Measurements from ENCODE around the gene TRAFD1.

The TRAFD1 gene

GRCh38 chr12:112130441-112130998 lies 5.2 kb downstream of the TRAFD1 start:
- no peak for DNase-seq (ENCODE audit: low read depth)
- TF ChIP-seq CTCF (IDR thresholded peaks at IDR 0.05; ENCODE audit: control insufficient read depth, insufficient read depth, low read depth, low read length, missing control alignments): no peak
- no peak overlapping the region for H3K4me3 ChIP-seq (ENCODE audit: control insufficient read depth, low read depth, low read length)

- no peak for DNase-seq (ENCODE audit: low read depth)
- H3K4me3 ChIP-seq (ENCODE audit: control insufficient read depth, low read depth, low read length): no peak overlapping the region
- TF ChIP-seq CTCF (IDR thresholded peaks at IDR 0.05; ENCODE audit: control insufficient read depth, insufficient read depth, low read depth, low read length, missing control alignments): no peak
These were observed 6.3 kb downstream of the TRAFD1 start for GRCh38 chr12:112131686-112132085.

- no peak overlapping the region for H3K4me3 ChIP-seq (ENCODE audit: control insufficient read depth, low read depth, low read length)
- DNase-seq (ENCODE audit: low read depth): no peak
- no peak for TF ChIP-seq CTCF (IDR thresholded peaks at IDR 0.05; ENCODE audit: control insufficient read depth, insufficient read depth, low read depth, low read length, missing control alignments)
These were observed 8.1 kb downstream of the TRAFD1 start for GRCh38 chr12:112133418-112133817.

DNA sequence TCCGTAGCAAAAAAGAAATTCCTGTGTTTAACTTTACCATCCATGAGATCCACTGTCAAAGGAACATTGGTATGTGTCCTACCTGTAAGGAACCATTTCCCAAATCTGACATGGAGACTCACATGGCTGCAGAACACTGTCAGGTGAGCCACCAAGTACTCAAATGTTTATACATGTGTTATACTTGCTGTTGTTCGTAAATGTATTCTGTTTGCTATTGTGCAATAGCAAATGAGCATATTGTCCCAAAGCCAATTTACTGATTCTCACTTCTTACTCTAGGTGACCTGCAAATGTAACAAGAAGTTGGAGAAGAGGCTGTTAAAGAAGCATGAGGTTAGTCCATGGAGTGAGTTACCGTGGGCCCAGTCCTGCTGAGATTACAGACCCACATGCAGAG lies 9.4 kb downstream of the TRAFD1 start:
- DNase-seq (ENCODE audit: low read depth): no peak
- no peak overlapping the region for H3K4me3 ChIP-seq (ENCODE audit: control insufficient read depth, low read depth, low read length)
- TF ChIP-seq CTCF (IDR thresholded peaks at IDR 0.05; ENCODE audit: control insufficient read depth, insufficient read depth, low read depth, low read length, missing control alignments): no peak

DNA sequence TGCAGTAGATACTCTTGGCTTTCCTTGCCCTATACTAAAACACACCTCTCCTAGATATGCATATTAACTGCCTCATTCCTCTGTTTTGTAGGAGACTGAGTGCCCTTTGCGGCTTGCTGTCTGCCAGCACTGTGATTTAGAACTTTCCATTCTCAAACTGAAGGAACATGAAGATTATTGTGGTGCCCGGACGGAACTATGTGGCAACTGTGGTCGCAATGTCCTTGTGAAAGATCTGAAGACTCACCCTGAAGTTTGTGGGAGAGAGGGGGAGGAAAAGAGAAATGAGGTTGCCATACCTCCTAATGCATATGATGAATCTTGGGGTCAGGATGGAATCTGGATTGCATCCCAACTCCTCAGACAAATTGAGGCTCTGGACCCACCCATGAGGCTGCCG lies 15.4 kb downstream of the TRAFD1 start:
- no peak for DNase-seq (ENCODE audit: low read depth)
- TF ChIP-seq CTCF (IDR thresholded peaks at IDR 0.05; ENCODE audit: control insufficient read depth, insufficient read depth, low read depth, low read length, missing control alignments): no peak
- no peak overlapping the region for H3K4me3 ChIP-seq (ENCODE audit: control insufficient read depth, low read depth, low read length)

GRCh38 chr12:112146123-112146522 lies 20.8 kb downstream of the TRAFD1 start:
- no peak for TF ChIP-seq CTCF (IDR thresholded peaks at IDR 0.05; ENCODE audit: control insufficient read depth, insufficient read depth, low read depth, low read length, missing control alignments)
- H3K4me3 ChIP-seq (ENCODE audit: control insufficient read depth, low read depth, low read length): no peak overlapping the region
- no peak for DNase-seq (ENCODE audit: low read depth)

DNA sequence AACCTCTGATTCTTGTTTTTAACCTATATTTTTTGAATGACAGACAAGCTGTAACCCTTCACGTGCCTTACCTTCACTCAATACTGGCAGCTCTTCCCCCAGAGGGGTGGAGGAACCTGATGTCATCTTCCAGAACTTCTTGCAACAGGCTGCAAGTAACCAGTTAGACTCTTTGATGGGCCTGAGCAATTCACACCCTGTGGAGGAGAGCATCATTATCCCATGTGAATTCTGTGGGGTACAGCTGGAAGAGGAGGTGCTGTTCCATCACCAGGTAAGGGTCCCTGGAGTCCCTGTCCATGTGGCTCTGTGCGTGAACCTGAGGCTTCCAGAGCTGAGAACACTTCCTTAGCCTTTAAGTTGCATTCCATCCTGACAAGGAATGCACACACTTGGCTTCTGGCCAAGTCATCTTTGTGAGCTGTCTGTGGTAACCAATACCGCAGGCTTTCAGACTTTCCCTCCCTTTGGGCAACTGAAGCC lies 22.7 kb downstream of the TRAFD1 start:
- H3K4me3 ChIP-seq (ENCODE audit: control insufficient read depth, low read depth, low read length): no peak overlapping the region
- no peak for TF ChIP-seq CTCF (IDR thresholded peaks at IDR 0.05; ENCODE audit: control insufficient read depth, insufficient read depth, low read depth, low read length, missing control alignments)
- DNase-seq (ENCODE audit: low read depth): no peak

All from AG09309 (cell line).